HG03457 (cell line): ENCODE results near the gene YRDC.
"Not testable (repeated sequence)": the region's sequence is repeated elsewhere in the genome, so short reads cannot be mapped to it uniquely, and the experiment has no call there.

ENCODE experiments used
- ATAC-seq: cut with Tn5 transposase; IDR thresholded peaks from one replicate; pipeline ENCODE4 v1.9.1; 2021; ENCODE audit warnings: moderate number of reproducible peaks; ENCODE audit not compliant: unreplicated experiment

The YRDC gene

DNA sequence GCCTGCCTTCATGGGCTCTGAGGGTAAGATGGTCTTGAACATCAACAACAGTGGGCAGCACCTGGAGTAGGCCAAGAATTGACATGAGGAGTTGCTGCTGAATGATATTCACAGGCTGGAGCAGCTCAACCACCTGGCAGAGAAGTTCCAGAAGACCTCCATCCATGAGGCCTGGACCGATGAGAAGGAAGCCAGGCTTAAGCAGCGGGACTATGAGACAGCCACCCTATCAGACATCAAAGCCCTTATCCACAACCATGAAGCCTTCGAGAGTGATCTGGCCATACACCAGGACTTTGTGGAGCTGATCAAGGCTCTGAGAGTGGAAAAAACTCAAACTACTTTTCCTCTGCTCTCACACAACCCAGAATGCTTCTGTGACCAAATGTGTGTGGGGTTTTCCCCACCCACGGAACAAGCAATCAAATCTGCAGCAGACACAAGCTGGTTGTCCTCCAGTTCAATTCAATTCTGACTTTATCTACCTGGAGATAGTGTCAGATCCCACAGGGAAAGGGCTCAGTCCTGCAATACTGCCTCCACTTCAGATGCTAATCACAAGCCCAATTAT lies 31.0 kb downstream of the YRDC start:
- ATAC-seq, result no peak

GRCh38 chr1:37771440-37771839 lies 36.6 kb downstream of the YRDC start:
- not testable (repeated sequence) for ATAC-seq

DNA sequence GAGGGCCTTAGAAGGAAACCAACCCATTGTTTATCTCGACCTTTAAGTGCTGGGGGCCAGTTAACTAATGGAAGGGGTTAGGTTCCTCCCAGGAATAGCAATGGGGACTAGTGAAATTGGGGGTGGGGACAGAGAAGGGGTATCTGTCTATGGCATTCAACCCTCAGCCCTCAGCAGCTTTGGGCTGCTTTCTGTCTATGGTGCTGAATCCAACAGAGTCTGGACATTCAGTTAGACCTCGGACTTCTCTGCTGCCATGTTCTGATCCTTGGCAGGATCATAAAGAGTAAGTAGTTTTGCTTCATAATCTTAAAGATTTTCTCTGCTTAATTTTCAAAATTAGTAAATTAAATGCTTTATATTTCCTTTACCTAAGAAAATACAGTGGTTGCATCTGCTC lies 40.5 kb downstream of the YRDC start:
- no peak for ATAC-seq

GRCh38 chr1:37765916-37766664 lies 41.9 kb downstream of the YRDC start:
- ATAC-seq, result no peak

DNA sequence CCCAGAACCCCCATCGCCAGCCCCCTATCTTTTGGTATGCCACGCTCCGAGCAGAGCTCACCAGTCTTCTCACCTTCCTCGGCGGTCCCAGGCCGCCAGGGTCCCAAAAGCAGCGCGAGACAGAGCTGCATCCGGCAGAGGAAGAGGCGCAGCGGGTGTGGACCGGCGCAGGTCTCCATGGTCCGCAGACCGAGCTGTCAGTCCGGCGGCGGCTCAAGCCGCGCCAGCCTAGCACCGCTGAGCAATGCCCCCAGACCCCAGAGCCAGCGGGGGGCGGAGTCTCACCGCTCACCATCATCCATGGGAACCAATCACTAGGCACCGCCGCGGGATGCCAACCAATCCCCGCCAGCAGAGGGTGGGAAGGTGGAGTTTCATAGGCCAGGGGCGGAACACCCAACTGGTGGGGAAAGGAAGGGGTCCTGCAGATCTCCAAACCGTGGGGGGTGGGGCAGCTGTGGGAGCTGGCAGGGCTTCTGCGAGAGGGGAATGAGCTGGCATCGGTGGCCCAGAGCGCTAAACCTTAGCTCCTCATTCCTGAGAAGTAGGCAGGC lies 43.0 kb downstream of the YRDC start, which contains the start of gene EPHA10:
Gene EPHA10 (minus strand): TSS at position 233 of the 554 bp plus-strand sequence. CDS start 54 bp downstream, at position 179.
- ATAC-seq, result no peak

- no peak for ATAC-seq
Measured at GRCh38 chr1:37764414-37764825, 43.6 kb downstream of the YRDC start.

DNA sequence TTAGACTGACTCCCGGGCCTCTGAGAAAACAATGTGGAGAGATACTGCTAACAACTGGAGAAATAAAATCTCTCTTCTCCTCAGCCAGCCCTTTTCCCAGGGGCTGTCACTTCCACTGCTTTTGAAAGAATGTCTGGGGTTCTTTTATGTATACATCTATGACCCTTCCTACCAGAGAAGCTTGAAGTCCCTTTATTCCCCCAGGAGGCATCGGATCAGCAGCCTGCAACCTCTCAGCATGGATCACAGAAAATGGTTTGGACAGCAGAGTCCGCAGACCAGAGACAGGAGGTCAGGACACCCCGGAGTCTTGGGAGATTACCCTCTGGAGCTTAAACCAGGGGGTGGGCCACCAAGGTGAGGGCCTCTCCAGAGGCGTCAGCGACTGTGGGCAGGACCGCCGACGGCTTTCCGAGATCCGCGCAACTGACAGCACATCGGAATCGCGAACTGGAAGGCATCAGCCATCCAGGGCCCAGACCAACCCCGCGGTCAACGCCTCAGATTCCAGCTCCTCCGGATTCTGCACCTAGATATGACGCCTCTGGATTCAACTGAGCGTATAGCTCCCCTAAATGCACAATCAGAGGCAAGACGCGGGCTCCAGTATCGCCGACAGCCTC lies 44.1 kb downstream of the YRDC start:
- no peak for ATAC-seq

DNA sequence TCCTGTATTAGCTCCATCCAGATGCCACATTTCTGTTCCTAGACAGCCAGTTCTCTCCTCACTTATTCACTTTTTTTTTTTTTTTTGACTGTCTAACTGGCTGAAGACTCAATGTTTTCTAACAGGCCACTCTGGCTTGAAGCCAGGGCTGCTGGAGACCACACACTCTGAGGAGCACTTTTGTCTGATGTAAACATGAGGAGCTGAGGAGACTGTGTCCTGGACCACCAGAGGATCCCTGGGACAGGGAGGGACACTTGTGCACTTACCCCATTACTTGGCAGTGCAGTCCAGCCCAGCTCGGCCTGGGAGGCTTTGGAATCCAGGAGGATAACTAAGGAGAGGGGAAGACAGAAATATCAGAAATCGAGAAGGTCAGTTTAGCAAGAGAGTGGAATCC lies 45.5 kb downstream of the YRDC start:
- no peak for ATAC-seq

DNA sequence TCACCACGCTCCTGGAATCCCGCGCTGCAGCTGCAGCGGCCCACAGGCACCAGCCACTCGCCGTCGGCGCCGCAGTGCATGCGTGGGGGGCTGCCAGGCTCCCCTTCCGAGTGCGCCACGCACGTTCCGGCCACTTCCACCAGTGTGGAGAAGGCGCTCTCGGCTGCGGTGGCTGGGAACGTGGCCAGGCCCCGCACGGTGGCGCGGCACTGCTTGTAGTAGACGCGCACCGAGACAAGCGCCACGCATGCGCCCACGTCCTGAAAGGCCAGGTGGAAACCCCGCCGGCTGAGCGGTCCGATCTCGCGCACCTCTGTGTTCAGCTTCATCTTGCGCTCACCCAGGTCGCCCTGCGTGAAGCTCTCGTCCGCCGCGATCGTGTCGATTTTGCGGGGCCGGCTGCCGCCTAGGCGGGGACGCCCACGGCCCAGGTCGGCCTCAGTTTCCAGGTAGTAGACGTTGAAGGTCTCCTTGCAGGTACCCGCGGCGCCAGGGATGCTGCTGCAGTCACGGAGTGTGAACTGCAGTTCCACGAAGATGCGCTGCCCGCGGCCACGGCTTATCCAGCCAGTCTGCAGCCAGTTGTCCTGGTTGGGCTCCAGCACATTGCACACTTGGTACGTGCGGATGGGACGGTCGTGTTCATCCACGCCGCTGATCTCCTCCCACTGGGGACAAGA lies 46.5 kb downstream of the YRDC start:
- no peak for ATAC-seq

- ATAC-seq, result no peak
Measured at GRCh38 chr1:37759451-37759850, 48.6 kb downstream of the YRDC start.

DNA sequence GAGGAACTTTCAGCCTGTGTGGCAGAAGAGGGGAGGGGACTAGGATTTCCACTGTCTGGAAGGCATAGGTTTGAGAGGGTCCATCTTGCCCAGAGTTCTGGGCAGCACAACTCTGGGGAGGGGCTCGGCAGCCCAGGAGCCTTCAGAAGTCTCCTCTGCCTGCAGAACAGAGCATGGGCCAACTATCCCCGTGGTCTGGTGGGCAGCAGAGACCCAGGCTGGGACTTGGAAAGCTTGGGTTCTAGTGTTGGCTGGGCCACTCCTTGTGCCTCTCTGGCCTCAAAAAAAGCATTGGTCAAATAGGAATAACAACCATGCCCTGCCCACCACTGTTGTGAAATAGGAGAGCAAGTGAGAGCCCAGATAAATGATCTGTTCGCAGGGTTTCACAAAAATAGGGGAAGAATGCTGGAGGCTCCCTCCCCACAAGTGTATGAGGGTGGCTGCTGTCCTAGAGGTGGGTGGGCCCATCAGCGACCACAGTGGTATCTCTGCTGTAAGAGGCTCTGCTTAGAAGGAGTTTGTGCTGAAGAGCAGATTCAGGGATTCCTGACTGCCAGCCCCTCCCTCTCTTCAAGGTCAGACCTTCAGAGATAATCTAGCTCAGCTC lies 52.0 kb downstream of the YRDC start:
- no peak for ATAC-seq

- no peak for ATAC-seq
Measured at GRCh38 chr1:37755290-37755689, 52.7 kb downstream of the YRDC start.

DNA sequence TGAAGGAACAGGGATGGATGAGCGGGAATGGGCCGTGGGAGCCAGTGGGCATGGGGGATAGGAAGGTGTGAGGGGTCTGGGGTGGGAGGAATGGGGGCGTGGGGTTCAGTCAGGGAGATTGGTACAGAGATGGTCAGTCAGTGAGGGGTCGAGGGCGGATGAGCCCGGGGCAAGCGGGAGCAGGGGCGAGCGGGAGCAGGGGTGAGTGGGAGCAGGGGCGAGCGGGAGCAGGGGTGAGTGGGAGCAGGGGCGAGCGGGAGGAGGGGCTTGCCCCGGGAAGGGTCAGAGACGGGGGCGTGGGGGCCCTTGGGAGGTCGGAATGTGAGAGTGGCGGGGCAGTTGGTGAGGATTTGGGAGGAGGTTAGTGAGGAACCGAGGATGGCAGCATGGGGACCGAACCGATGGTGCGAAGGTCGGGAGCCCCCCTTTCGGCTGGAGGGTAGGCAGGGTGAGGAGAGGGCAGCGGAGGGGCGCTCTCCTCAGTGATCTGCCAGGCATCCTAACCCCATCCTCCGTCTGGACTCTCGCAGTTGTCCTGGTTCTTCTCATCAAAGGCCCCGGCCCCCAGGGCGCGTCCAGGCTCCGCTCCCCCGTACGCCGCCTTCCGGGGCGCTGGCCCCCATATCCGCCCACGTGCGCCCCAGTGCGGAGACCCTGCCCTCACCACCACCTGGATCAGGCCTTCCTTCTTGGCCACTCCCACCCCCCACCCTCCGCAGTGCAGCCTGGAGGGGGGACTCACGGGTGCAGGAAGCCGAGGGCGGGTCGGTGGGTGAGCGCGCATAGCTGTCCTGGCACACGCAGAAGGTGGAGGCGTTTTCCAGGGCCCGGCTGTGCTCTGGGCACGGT lies 54.3 kb downstream of the YRDC start:
- ATAC-seq, result no peak
